Measurements from ENCODE around the gene XRCC2.
"Not testable (repeated sequence)": the region's sequence is repeated elsewhere in the genome, so short reads cannot be mapped to it uniquely, and the experiment has no call there.

DNA sequence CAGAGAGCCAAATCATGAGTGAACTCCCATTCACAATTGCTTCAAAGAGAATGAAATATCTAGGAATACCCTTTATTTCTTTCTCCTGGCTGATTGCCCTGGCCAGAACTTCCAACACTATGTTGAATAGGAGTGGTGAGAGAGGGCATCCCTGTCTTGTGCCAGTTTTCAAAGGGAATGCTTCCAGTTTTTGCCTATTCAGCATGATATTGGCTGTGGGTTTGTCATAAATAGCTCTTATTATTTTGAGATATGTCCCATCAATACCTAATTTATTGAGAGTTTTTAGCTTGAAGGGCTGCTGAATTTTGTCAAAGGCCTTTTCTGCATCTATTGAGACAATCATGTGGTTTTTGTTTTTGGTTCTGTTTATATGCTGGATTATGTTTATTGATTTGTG lies 47.2 kb downstream of the XRCC2 start:
- TF ChIP-seq, protein P1, sequence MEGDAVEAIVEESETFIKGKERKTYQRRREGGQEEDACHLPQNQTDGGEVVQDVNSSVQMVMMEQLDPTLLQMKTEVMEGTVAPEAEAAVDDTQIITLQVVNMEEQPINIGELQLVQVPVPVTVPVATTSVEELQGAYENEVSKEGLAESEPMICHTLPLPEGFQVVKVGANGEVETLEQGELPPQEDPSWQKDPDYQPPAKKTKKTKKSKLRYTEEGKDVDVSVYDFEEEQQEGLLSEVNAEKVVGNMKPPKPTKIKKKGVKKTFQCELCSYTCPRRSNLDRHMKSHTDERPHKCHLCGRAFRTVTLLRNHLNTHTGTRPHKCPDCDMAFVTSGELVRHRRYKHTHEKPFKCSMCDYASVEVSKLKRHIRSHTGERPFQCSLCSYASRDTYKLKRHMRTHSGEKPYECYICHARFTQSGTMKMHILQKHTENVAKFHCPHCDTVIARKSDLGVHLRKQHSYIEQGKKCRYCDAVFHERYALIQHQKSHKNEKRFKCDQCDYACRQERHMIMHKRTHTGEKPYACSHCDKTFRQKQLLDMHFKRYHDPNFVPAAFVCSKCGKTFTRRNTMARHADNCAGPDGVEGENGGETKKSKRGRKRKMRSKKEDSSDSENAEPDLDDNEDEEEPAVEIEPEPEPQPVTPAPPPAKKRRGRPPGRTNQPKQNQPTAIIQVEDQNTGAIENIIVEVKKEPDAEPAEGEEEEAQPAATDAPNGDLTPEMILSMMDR (IDR thresholded peaks at IDR 0.05 in 8 of 11, conservative IDR thresholded peaks at IDR 0.05 in 3 of 11): not testable (repeated sequence)
- TF ChIP-seq POLR2AphosphoS5 (IDR thresholded peaks at IDR 0.05): not testable (repeated sequence)
